ENCODE measurements around the gene IPO9. TPM values are rescaled to one million over a fixed set of nuclear protein-coding genes. Genes with fewer than 3 reads are reported as not detected.

Gene IPO9
- total RNA-seq, 2 donors from 2014 or later: 16.9 to 18.9 TPM

DNA sequence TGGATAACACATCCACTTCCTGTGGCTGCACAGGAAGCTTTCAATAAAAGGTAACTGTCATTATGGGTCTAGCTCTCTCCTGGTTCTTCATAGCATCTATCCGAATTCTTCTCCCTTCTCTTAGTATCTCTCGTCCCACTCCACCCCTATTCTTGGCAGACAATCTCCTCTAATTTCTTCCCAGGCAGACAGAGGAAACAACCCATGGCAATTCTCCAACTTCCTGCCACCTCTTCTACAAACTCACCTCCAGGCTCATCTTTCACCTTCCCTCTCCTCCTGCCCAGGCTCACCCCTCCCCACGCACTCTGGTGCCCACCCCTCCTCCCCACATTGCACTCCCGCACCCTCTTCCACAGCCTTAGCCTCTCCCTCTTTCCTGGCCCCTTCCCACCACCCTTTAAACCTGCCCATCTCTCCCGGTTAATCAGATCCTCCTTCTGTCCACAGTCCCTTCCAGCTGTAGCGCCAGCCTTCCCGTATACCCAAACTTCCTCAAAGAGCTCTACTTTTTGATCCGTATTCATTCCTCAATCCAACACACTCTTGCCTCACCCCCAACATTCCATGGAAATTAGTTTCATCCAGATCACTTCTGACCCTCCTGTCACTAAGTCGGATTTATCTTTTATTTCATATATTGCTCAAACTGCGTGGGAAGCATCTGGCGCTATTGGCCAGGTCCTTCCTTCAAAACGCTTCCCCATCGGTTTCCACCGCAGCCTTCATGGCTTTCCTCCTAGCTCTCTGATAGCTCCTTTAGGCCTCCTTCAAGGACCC, 85.7 kb downstream of the IPO9 start:
- intact Hi-C loops (cut with DNase I): no loop called here
- 61% methylated on average over 13 of the region's 14 CpGs for WGBS
- Histone ChIP-seq H3K4me1 (replicated peaks) (no peaks in the 10 kb centered on the region), H3K27me3 (replicated peaks; ENCODE audit: insufficient read depth) (no peaks in the 10 kb centered on the region), H3K27ac (peak overlapping the region; percentile 37 to 63), H3K36me3 (no peaks in the 10 kb centered on the region), H3K4me3 (no peak overlapping the region), H3K9me3 (no peaks in the 10 kb centered on the region)
- DNase-seq (ENCODE audit: low spot score): no peak
- TF ChIP-seq, protein P1, sequence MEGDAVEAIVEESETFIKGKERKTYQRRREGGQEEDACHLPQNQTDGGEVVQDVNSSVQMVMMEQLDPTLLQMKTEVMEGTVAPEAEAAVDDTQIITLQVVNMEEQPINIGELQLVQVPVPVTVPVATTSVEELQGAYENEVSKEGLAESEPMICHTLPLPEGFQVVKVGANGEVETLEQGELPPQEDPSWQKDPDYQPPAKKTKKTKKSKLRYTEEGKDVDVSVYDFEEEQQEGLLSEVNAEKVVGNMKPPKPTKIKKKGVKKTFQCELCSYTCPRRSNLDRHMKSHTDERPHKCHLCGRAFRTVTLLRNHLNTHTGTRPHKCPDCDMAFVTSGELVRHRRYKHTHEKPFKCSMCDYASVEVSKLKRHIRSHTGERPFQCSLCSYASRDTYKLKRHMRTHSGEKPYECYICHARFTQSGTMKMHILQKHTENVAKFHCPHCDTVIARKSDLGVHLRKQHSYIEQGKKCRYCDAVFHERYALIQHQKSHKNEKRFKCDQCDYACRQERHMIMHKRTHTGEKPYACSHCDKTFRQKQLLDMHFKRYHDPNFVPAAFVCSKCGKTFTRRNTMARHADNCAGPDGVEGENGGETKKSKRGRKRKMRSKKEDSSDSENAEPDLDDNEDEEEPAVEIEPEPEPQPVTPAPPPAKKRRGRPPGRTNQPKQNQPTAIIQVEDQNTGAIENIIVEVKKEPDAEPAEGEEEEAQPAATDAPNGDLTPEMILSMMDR (IDR thresholded peaks at IDR 0.05): no peak
- TF ChIP-seq POLR2AphosphoS5 (IDR thresholded peaks at IDR 0.05) (no peak), POLR2A (IDR thresholded peaks at IDR 0.05) (no peak)

DNA sequence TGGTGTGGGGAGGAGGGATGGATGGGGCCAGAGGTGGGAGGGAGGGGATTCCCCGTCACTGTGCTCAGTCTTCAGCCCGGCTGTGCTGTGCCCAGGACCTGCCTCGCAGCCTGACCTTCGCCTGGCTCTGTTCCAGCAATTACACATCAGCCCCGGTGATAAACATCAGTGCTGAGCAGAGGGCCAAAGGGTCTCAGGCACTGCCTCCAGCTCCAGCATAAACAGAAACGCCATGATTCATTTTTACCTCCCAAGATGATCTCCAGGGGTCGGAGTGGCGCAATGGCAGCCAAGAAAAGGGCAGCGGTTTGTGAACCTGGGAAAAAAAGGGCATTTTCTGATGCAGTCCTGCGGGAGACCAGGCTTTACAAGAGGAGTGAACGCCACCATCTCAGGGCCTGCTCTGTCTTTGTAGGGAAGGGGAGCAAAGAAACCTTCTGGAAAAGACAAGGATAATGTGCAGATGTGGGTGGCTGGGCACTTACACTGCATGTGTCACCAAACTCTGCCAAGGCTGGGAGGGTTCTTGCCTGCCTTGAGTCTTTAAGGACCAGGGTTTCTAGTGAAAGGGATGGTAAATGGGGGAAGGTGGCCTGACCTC, 87.8 kb downstream of the IPO9 start:
- Histone ChIP-seq H3K9me3 (no peaks in the 10 kb centered on the region), H3K36me3 (no peaks in the 10 kb centered on the region)
- 30% methylated on average over 11 of the region's 11 CpGs for WGBS

DNA sequence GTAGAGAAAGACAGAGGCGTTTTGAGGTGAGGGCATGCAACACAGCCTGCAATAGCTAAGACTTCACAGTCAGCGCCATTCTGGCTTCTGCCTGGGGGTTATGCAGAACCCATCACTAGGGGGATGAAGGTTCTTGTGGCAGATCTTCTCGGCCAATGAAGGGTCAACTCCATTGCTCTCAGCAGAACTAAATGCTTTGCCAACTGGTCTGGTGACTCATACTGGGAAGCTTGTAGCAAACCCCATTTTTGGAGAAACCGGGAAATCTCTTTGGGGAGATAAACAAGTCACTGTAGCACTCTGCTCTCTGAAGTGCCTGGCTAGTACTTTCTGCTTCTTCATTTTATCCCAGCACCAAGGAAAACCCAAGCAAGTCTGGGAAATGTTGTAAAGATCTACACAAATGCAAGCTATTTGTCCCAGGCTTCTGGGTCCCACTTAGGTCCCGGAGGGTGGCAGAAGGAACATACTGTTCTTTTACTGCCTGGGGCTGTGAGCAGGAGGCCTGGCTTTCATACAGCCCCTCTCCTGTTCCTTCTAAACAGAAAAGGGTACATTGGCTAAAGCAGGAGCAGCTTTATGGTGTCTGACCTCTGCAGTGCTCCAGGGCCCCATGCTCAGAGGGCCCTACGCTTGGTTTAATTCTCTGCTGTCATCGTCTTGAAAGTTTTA, 88.5 kb downstream of the IPO9 start:
- H3K27ac ChIP-seq: peak overlapping the region; percentile 37 to 63
- H3K4me1 ChIP-seq (replicated peaks): no peaks in the 10 kb centered on the region
- H3K27me3 ChIP-seq (replicated peaks; ENCODE audit: insufficient read depth): no peaks in the 10 kb centered on the region
- no peaks in the 10 kb centered on the region for H3K36me3 ChIP-seq
- 56% methylated on average over 7 of the region's 7 CpGs for WGBS
- H3K9me3 ChIP-seq: no peaks in the 10 kb centered on the region
- no peak for DNase-seq (ENCODE audit: low spot score)
- TF ChIP-seq POLR2AphosphoS5 (IDR thresholded peaks at IDR 0.05): peak; percentile 26
- TF ChIP-seq, protein P1 (IDR thresholded peaks at IDR 0.05): no peak
- H3K4me3 ChIP-seq: no peak overlapping the region
- intact Hi-C loops (cut with DNase I): no loop called here

More for the DNA sequence above, 87.8 kb downstream of the IPO9 start:
- Histone ChIP-seq H3K4me3 (no peak overlapping the region), H3K27ac (peak overlapping the region; percentile 37 to 63), H3K27me3 (replicated peaks; ENCODE audit: insufficient read depth) (no peaks in the 10 kb centered on the region), H3K4me1 (replicated peaks) (no peaks in the 10 kb centered on the region)
- DNase-seq (ENCODE audit: low spot score): no peak
- TF ChIP-seq POLR2A (IDR thresholded peaks at IDR 0.05) (no peak), POLR2AphosphoS5 (IDR thresholded peaks at IDR 0.05) (peak; percentile 61)
- TF ChIP-seq, protein P1 (IDR thresholded peaks at IDR 0.05): no peak
- intact Hi-C loops (cut with DNase I): no loop called here

DNA sequence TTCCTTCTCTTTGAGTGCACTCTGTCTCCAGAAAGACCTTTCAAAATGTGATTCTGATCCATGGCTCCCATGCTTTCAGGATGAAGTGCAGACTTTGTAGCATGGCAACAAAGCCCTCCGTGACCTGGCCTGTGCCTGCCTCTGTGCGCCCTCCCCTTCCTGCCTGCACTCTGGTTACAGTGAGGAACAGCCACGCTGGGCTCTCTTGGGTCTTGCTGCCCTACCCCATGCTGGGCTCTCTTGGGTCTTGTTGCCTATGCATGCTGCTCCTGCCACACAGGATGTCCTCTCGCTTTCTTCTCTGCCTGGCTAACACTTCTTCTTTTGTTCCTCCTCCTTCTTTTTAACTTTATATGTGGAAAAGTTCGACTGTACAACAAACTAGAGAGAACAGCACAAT, 89.4 kb downstream of the IPO9 start:
- intact Hi-C loops (cut with DNase I): no loop called here
- 71% methylated on average over 5 of the region's 5 CpGs for WGBS
- DNase-seq (ENCODE audit: low spot score): no peak
- Histone ChIP-seq H3K27ac (peak overlapping the region; percentile 37 to 63), H3K4me3 (no peak overlapping the region), H3K9me3 (no peaks in the 10 kb centered on the region), H3K27me3 (replicated peaks; ENCODE audit: insufficient read depth) (no peaks in the 10 kb centered on the region), H3K36me3 (no peaks in the 10 kb centered on the region), H3K4me1 (replicated peaks) (no peaks in the 10 kb centered on the region)
- TF ChIP-seq, protein P1 (IDR thresholded peaks at IDR 0.05): no peak
- TF ChIP-seq POLR2AphosphoS5 (IDR thresholded peaks at IDR 0.05): no peak
- no peak for TF ChIP-seq POLR2A (IDR thresholded peaks at IDR 0.05)

All from prostate gland (tissue), 2 donors.